Left kidney (tissue), 2 donors: ENCODE data around the gene NRIP2. TPM values are rescaled to one million over a fixed set of nuclear protein-coding genes. Genes with fewer than 3 reads are reported as not detected.

Source experiments
- DNase-seq: peaks from one replicate; pipeline ENCODE4 v3.0.0-alpha.2; 2013
- polyA plus RNA-seq: library from polyadenylated mRNA; unstranded; fragments of 120-200 nt; gene quantifications from one replicate; pipeline ENCODE4 v1.2.1, GENCODE V29; 2013; ENCODE audit not compliant: insufficient read length

The NRIP2 gene
- polyA plus RNA-seq, 1 donor = 29.7 TPM

DNA sequence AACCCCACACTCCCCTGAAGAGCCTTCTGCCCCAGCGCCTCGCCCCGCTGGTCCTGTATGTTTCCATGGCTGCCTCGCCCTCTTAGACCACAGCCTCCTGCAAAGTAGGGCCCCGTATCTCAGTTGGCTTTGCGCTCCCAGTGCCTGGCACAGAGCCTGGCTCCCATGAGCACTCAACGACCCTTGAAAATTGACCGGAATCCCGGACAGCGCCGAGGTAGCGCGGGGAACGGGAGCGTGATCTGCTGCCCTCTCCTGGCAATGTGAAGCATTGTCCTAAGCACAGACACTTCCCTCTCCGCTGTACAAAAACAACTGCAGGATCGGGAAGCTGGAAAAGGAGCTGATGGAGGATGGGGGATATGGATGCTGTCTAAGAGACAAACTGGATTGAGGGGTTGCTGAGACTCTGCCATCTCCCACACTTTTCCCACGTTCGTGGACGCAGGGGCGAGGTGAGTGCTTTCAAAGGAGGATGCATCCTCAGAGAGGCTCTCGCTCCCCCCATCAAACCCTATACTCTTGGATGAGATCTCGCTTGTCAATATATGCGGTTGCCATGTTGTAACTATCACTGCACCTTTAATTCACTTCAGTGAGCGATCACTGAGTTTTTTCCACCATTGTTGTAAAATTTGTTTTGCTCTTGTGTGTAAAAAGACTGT is 50.8 kb downstream of the NRIP2 start:
- DNase-seq = peak; percentile 62

DNA sequence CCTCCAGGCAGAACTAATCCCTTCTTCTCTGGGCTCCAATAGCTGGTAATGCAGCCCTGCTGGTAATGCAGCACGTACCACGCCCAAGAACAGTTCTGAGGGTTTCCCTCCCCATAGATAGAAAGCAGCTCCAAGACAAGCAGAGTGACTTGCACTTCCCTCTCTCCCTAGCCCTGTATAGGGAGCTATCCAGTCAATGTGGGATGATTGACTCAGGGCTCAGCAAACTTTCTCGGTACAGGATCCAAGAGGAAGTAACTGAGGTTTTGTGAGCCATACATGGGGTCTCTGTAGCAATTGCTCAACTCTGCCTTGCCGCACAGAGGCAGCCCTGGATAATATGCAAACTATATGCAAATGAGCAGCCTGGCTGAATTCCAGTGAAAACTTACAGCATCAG is 55.6 kb downstream of the NRIP2 start:
- DNase-seq = no peak

DNA sequence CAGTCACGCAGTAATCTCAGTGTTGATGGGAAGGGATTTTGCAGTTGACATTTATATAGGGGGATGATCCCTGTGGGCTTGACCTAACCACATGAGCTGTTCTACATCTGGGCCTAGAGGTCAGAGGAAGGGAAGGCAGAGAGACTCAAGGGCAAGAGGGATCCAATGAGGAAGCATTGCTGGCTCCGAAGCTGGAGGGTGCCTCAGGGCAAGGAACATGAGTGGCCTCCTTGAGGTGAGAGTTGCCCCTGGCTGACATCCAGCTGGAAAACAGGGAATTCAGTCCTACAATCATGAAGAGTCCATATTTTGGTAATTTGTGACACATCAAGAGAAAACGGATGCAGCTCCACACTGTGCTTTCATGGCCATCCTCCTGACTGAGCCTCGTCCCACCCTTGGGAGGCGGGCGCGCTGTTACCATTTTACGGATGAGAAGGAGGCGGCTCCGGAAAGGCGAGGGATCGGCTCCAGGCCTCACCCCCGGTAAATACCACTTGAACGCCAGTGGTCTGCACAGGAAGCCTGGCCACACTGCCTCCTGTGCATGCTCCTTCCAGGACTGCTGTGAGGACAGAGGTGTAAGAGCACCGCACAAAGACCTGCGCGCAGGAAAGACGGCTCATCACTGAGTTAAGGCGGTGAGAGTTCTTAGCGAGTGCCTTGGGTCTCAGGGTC is 58.6 kb downstream of the NRIP2 start:
- no peak for DNase-seq

DNA sequence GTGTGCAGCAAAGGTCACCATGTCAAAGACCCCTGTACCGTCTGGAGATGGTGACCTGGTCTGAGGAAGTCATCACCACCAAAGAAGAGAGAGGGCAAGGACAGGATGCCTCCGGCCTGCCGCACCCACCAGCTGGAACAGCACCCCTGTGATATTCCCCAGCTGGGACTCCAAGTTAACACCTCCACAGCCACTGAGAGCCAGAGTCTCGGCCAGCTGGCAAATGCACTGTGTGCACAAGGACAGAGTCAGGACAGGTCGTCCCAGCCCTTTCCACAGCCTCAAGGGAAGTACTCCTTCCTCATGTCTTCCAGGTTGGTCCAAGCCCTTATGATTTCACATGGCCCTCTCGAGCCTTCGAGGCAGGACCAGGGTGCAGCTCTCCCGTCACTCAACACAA is 59.4 kb downstream of the NRIP2 start:
- no peak for DNase-seq

Other genes with a start within 250 kb of the NRIP2 start
- gene FKBP4, start 40.1 kb downstream of the NRIP2 start, polyA plus RNA-seq = 128 TPM
- gene ITFG2, start 22.4 kb downstream of the NRIP2 start, polyA plus RNA-seq = 94.4 TPM
- 3.1 TPM for gene TEX52, start 22.0 kb upstream of the NRIP2 start, polyA plus RNA-seq
- 46.4 TPM for gene FOXM1, start 42.1 kb upstream of the NRIP2 start, polyA plus RNA-seq
- gene RHNO1, start 42.2 kb upstream of the NRIP2 start, polyA plus RNA-seq = 40.5 TPM
- 34.7 TPM for gene TULP3, start 55.9 kb upstream of the NRIP2 start, polyA plus RNA-seq
- 16.7 TPM for gene TEAD4, start 124.4 kb upstream of the NRIP2 start, polyA plus RNA-seq
- 79.9 TPM for gene TSPAN9, start 242.3 kb upstream of the NRIP2 start, polyA plus RNA-seq